Measurements from ENCODE around the gene ADH6. TPM values are rescaled to one million over a fixed set of nuclear protein-coding genes. Genes with fewer than 3 reads are reported as not detected.
A peak's percentile ranks its signal among the peaks of the same experiment; 100 is the strongest.
"Not testable (repeated sequence)": the region's sequence is repeated elsewhere in the genome, so short reads cannot be mapped to it uniquely, and the experiment has no call there.

Gene ADH6
- total and polyA plus RNA-seq, 9 of the 15 experiments (the other 6 are each of a cell fraction or from before 2014, with no cell fraction given) = 0.13 TPM; not detected in 8

- H3K27me3 ChIP-seq (ENCODE audit: control insufficient read depth in 2 of 2, insufficient read depth in 2 of 2, low read length in 2 of 2); intact Hi-C loops (cut with micrococcal nuclease); DNase-seq (ENCODE audit: extremely low read depth in 1 of 4, low spot score in 3 of 4); H3K9me3 ChIP-seq (replicated peaks; ENCODE audit: control insufficient read depth, insufficient read depth, low read depth, low read length); H3K36me3 ChIP-seq (ENCODE audit: control insufficient read depth, insufficient read depth, low read length); POLR2A ChIA-PET; H4K20me1 ChIP-seq (replicated peaks; ENCODE audit: control insufficient read depth, insufficient read depth, low read length); H2AFZ ChIP-seq (ENCODE audit: low read depth, low read length); H3K79me2 ChIP-seq (ENCODE audit: control insufficient read depth, insufficient read depth, low read length); H3K9ac ChIP-seq (ENCODE audit: insufficient read depth in 1 of 2, low read depth in 2 of 2, low read length in 2 of 2); in situ Hi-C loops (cut with MboI); BruUV-seq (replicated peaks); H3K27ac ChIP-seq (ENCODE audit: extremely low read depth, low read depth, low read length); H3K4me2 ChIP-seq (ENCODE audit: insufficient read depth, low read length); CTCF ChIA-PET (ENCODE audit: low intra/inter-chr PET ratio); FAIRE-seq; H3K9me1 ChIP-seq (ENCODE audit: control insufficient read depth, insufficient read depth, low read length); ATAC-seq; H3K4me3 ChIP-seq; H3K4me1 ChIP-seq (replicated peaks in 1 of 2; ENCODE audit: control insufficient read depth in 2 of 2, insufficient read depth in 2 of 2, low read length in 2 of 2); TF ChIP-seq CEBPG (CRISPR knock-in tag; IDR thresholded peaks at IDR 0.05): not testable (repeated sequence)
- TF ChIP-seq CEBPG (tag; conservative IDR thresholded peaks at IDR 0.05 in 1 of 2, IDR thresholded peaks at IDR 0.05 in 1 of 2) = peak; percentile 14 to 61; a peak in 2 of 4 replicates
- peak; percentile 34; the same call in 1 of the 2 replicates for TF ChIP-seq CEBPB (tag; IDR thresholded peaks at IDR 0.05)
- 9% methylated on average over 3 of the region's 3 CpGs for WGBS (ENCODE audit: insufficient coverage, low coverage, missing lambda C conversion rate)
Measured at GRCh38 chr4:99189900-99190299, 29.1 kb downstream of the ADH6 start.

DNA sequence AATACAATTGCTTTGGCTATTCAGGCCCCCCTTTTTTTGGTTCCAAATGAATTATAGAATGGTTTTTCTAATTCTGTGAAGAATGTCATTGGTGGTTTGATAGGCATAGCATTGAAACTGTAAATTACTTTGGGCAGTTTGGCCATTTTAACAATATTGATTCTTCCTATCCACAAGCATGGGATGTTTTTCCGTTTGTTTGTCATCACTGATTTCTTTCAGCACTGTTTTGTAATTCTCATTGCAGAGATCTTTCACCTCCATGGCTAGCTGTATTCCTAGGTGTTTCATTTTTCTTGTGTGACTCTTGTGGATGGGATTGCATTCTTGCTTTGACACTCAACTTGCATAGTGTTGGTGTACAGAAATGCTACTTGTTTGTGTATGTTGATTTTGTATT, 33.0 kb downstream of the ADH6 start:
- ATAC-seq = no peak
- H3K4me1 ChIP-seq (replicated peaks in 1 of 2; ENCODE audit: control insufficient read depth in 2 of 2, insufficient read depth in 2 of 2, low read length in 2 of 2) = no peaks in the 10 kb centered on the region
- 0% methylated on average over 1 of the region's 1 CpG for WGBS (ENCODE audit: insufficient coverage, low coverage, missing lambda C conversion rate)
- no peaks in the 10 kb centered on the region for H4K20me1 ChIP-seq (replicated peaks; ENCODE audit: control insufficient read depth, insufficient read depth, low read length)
- in situ Hi-C loops (cut with MboI) = no loop called here
- no peak for FAIRE-seq
- H3K27ac ChIP-seq (ENCODE audit: extremely low read depth, low read depth, low read length) = no peak overlapping the region
- no peaks in the 10 kb centered on the region for H3K9me1 ChIP-seq (ENCODE audit: control insufficient read depth, insufficient read depth, low read length)
- CTCF ChIA-PET (ENCODE audit: low intra/inter-chr PET ratio) = no interaction called here
- intact Hi-C loops (cut with micrococcal nuclease) = no loop called here
- no peaks in the 10 kb centered on the region for H3K9me3 ChIP-seq (replicated peaks; ENCODE audit: control insufficient read depth, insufficient read depth, low read depth, low read length)
- no peak overlapping the region for H2AFZ ChIP-seq (ENCODE audit: low read depth, low read length)
- BruUV-seq (replicated peaks) = no TSS peak
- POLR2A ChIA-PET = no interaction called here
- H3K4me2 ChIP-seq (ENCODE audit: insufficient read depth, low read length) = no peak overlapping the region
- H3K9ac ChIP-seq (ENCODE audit: insufficient read depth in 1 of 2, low read depth in 2 of 2, low read length in 2 of 2) = no peak overlapping the region
- H3K79me2 ChIP-seq (ENCODE audit: control insufficient read depth, insufficient read depth, low read length) = no peaks in the 10 kb centered on the region
- H3K27me3 ChIP-seq (ENCODE audit: control insufficient read depth in 2 of 2, insufficient read depth in 2 of 2, low read length in 2 of 2) = no peaks in the 10 kb centered on the region
- no peak overlapping the region for H3K4me3 ChIP-seq
- no peak for DNase-seq (ENCODE audit: extremely low read depth in 1 of 4, low spot score in 3 of 4)
- H3K36me3 ChIP-seq (ENCODE audit: control insufficient read depth, insufficient read depth, low read length) = no peaks in the 10 kb centered on the region
- TF ChIP-seq EP400 (IDR thresholded peaks at IDR 0.05) = no peak
- TF ChIP-seq ZNF584 (CRISPR knock-in tag; IDR thresholded peaks at IDR 0.05; ENCODE audit: low read depth) = no peak
- no peak for TF ChIP-seq ZNF655 (CRISPR knock-in tag; IDR thresholded peaks at IDR 0.05)

All from K562 (cell line).